Measurements from ENCODE around the gene GNAO1. TPM values are rescaled to one million over a fixed set of nuclear protein-coding genes. Genes with fewer than 3 reads are reported as not detected.

The GNAO1 gene
- polyA plus RNA-seq, 3 donors, result not detected

GRCh38 chr16:56277075-56277474 lies 85.8 kb downstream of the GNAO1 start:
- Histone ChIP-seq H3K27me3 (ENCODE audit: control insufficient read depth in 2 of 2, insufficient read depth in 2 of 2, low read length in 2 of 2) (no peaks in the 10 kb centered on the region), H3K4me3 (replicated peaks in 1 of 3; ENCODE audit: low read depth in 2 of 3, low read length in 3 of 3) (no peak overlapping the region), H2AFZ (ENCODE audit: insufficient read depth, low read depth, low read length, poor library complexity, severe bottlenecking) (no peak overlapping the region), H3K4me1 (ENCODE audit: control insufficient read depth in 1 of 2, insufficient read depth in 2 of 2, low read length in 2 of 2) (peaks cover 22 to 45% of the 10 kb centered on the region in 2 donors), H3K79me2 (ENCODE audit: insufficient read depth, low read length) (no peaks in the 10 kb centered on the region), H4K20me1 (ENCODE audit: insufficient read depth, low read length) (no peaks in the 10 kb centered on the region), H3K9me3 (replicated peaks in 1 of 2; ENCODE audit: control insufficient read depth in 1 of 2, insufficient read depth in 1 of 2, low read length in 2 of 2) (no peaks in the 10 kb centered on the region), H3K36me3 (replicated peaks in 1 of 2; ENCODE audit: control insufficient read depth in 1 of 2, insufficient read depth in 2 of 2, low read length in 2 of 2) (no peaks in the 10 kb centered on the region), H3K27ac (ENCODE audit: low read depth in 1 of 2, low read length in 2 of 2) (no peak overlapping the region), H3K9ac (ENCODE audit: insufficient read depth, low read length, poor library complexity, severe bottlenecking) (no peak overlapping the region), H3K4me2 (replicated peaks; ENCODE audit: extremely low read depth, low read length, poor library complexity, severe bottlenecking) (no peak overlapping the region)
- no peak for DNase-seq
- Mint-ChIP-seq H3K9me3 (peaks cover 0 to 2% (median 0%) of the 10 kb centered on the region in 7 donors), H3K4me3 (no peak overlapping the region), H3K27ac (no peak overlapping the region), H3K27me3 (ENCODE audit: low read depth in 3 of 3) (peaks cover 0 to 7% (median 3%) of the 10 kb centered on the region in 3 donors), H3K4me1 (peaks cover 61% of the 10 kb centered on the region), H3K36me3 (no peaks in the 10 kb centered on the region)
- intact Hi-C loops (cut with micrococcal nuclease), result no loop called here
- whole genome bisulfite sequencing (ENCODE audit: insufficient coverage), result 82% methylated on average over 5 of the region's 5 CpGs
- no peak for TF ChIP-seq CTCF (IDR thresholded peaks at IDR 0.05)

- no peak for DNase-seq
- H3K27ac ChIP-seq (ENCODE audit: low read depth in 1 of 2, low read length in 2 of 2), result no peak overlapping the region
- no peaks in the 10 kb centered on the region for H3K36me3 ChIP-seq (replicated peaks in 1 of 2; ENCODE audit: control insufficient read depth in 1 of 2, insufficient read depth in 2 of 2, low read length in 2 of 2)
- no peak overlapping the region for H3K9ac ChIP-seq (ENCODE audit: insufficient read depth, low read length, poor library complexity, severe bottlenecking)
- intact Hi-C loops (cut with micrococcal nuclease), result no loop called here
- no peak for TF ChIP-seq CTCF (IDR thresholded peaks at IDR 0.05)
- no peaks in the 10 kb centered on the region for H4K20me1 ChIP-seq (ENCODE audit: insufficient read depth, low read length)
- Mint-ChIP-seq H3K27ac (no peak overlapping the region), H3K27me3 (ENCODE audit: low read depth in 3 of 3) (peaks cover 0 to 7% (median 3%) of the 10 kb centered on the region in 3 donors), H3K9me3 (peaks cover 0 to 2% (median 0%) of the 10 kb centered on the region in 7 donors), H3K4me3 (no peak overlapping the region), H3K4me1 (peaks cover 60% of the 10 kb centered on the region), H3K36me3 (no peaks in the 10 kb centered on the region)
- 91% methylated on average over 8 of the region's 9 CpGs for WGBS (ENCODE audit: insufficient coverage)
- H3K79me2 ChIP-seq (ENCODE audit: insufficient read depth, low read length), result no peaks in the 10 kb centered on the region
- no peak overlapping the region for H2AFZ ChIP-seq (ENCODE audit: insufficient read depth, low read depth, low read length, poor library complexity, severe bottlenecking)
- no peaks in the 10 kb centered on the region for H3K27me3 ChIP-seq (ENCODE audit: control insufficient read depth in 2 of 2, insufficient read depth in 2 of 2, low read length in 2 of 2)
- no peaks in the 10 kb centered on the region for H3K9me3 ChIP-seq (replicated peaks in 1 of 2; ENCODE audit: control insufficient read depth in 1 of 2, insufficient read depth in 1 of 2, low read length in 2 of 2)
- H3K4me1 ChIP-seq (ENCODE audit: control insufficient read depth in 1 of 2, insufficient read depth in 2 of 2, low read length in 2 of 2), result peaks cover 26 to 48% of the 10 kb centered on the region in 2 donors
- H3K4me3 ChIP-seq (replicated peaks in 1 of 3; ENCODE audit: low read depth in 2 of 3, low read length in 3 of 3), result no peak overlapping the region
- H3K4me2 ChIP-seq (replicated peaks; ENCODE audit: extremely low read depth, low read length, poor library complexity, severe bottlenecking), result no peak overlapping the region
Measured at GRCh38 chr16:56278196-56278855, 87.0 kb downstream of the GNAO1 start.

Measured in CD14-positive monocyte (primary cell).